GM12891 (cell line): ENCODE measurements around the gene MED4.

Experiments
- POLR2A ChIP-seq: IDR thresholded peaks from 2 replicates; pipeline ENCODE4 v1.6.1; 2011; ENCODE audit warnings: low read depth, low read length, control low read depth
- POLR2AphosphoS5 ChIP-seq: IDR thresholded peaks from 2 replicates; pipeline ENCODE4 v1.6.1; 2011; ENCODE audit warnings: low read depth, low read length, control low read depth

- no peak for TF ChIP-seq POLR2AphosphoS5
- TF ChIP-seq POLR2A, result no peak
These were observed 56.1 kb downstream of the MED4 start for GRCh38 chr13:48038761-48039160.
